Caco-2 (cell line): ENCODE data around the gene RPL39L. TPM values are rescaled to one million over a fixed set of nuclear protein-coding genes. Genes with fewer than 3 reads are reported as not detected.

ENCODE experiments used
- BruUV-seq: library from RNA; stranded (reverse); fragments of 400-500 nt; replicated peaks from 2 replicates; lab custom pipeline; 2021; lab: Mats Ljungman, UMichigan
- CTCF ChIA-PET: fragments of 300-600 bp; sonication (Branson Sonifier 250); formaldehyde crosslinking; loops from one replicate; lab custom pipeline; 2022; ENCODE audit warnings: antibody characterized with exemption; lab: Charles Lee
- POLR2A ChIA-PET: fragments of 300-600 bp; sonication (Branson Sonifier 250); formaldehyde crosslinking; loops from one replicate; lab custom pipeline; 2022; ENCODE audit warnings: antibody characterized with exemption; lab: Charles Lee
- DNase-seq, 2 experiments: peaks; one replicate each; pipeline versions ENCODE4 v3.0.0 to v3.0.0-alpha.2; 2020 to 2022
- H3K27me3 ChIP-seq: replicated peaks from 2 replicates; pipeline ENCODE4 v1.6.0; 2011; ENCODE audit warnings: low read length; ENCODE audit not compliant: control insufficient read depth, insufficient read depth
- H3K36me3 ChIP-seq: 2 replicates; pipeline ENCODE4 v1.5.1; 2011; ENCODE audit warnings: low read length; ENCODE audit not compliant: control insufficient read depth, insufficient read depth
- H3K4me1 ChIP-seq: fragments of 250-450 bp; sonication (Bioruptor Pico); 2 replicates; pipeline ENCODE4 v1.5.1; 2020; ENCODE audit warnings: mild to moderate bottlenecking
- H3K4me3 ChIP-seq: 2 replicates; pipeline ENCODE4 v1.5.1; 2011; ENCODE audit warnings: low read depth, mild to moderate bottlenecking, control low read depth, low read length
- H3K9me3 ChIP-seq: fragments of 250-450 bp; sonication (Bioruptor Pico); 2 replicates; pipeline ENCODE4 v1.5.1; 2020; ENCODE audit warnings: mild to moderate bottlenecking, moderate library complexity
- H3K27ac Mint-ChIP-seq: one replicate; pipeline ENCODE4 v1.8.0; 2022; ENCODE audit warnings: mixed read lengths; ENCODE audit not compliant: unreplicated experiment
- H3K27me3 Mint-ChIP-seq: one replicate; pipeline ENCODE4 v1.8.0; 2022; ENCODE audit warnings: mixed read lengths; ENCODE audit not compliant: insufficient read depth, unreplicated experiment
- H3K36me3 Mint-ChIP-seq: one replicate; pipeline ENCODE4 v1.8.0; 2022; ENCODE audit warnings: mild to moderate bottlenecking, mixed read lengths; ENCODE audit not compliant: insufficient read depth, unreplicated experiment
- H3K4me1 Mint-ChIP-seq: one replicate; pipeline ENCODE4 v1.8.0; 2022; ENCODE audit warnings: low read depth, mixed read lengths; ENCODE audit not compliant: unreplicated experiment
- H3K4me3 Mint-ChIP-seq: one replicate; pipeline ENCODE4 v1.8.0; 2022; ENCODE audit warnings: mild to moderate bottlenecking, moderate library complexity, mixed read lengths; ENCODE audit not compliant: unreplicated experiment
- H3K9me3 Mint-ChIP-seq: one replicate; pipeline ENCODE4 v1.8.0; 2022; ENCODE audit warnings: mixed read lengths; ENCODE audit not compliant: unreplicated experiment
- intact Hi-C: fragments of 100-400 bp; cut with micrococcal nuclease; formaldehyde crosslinking; loops from one replicate; pipeline ENCODE4 v1.10.0; 2022; ENCODE audit not compliant: unreplicated experiment
- total RNA-seq: library from RNA; stranded (reverse); gene quantifications from 2 replicates; pipeline ENCODE4 v1.2.3, GENCODE V29; 2022
- TF ChIP-seq, protein P1 (sequence below), 2 experiments: fragments of 200-600 bp in 1 of 2; IDR thresholded peaks; 1 replicate in 1 of 2; 2 replicates in 1 of 2; pipeline versions ENCODE4 v1.5.1 to v1.8.0; 2011 to 2022; ENCODE audit warnings: antibody characterized with exemption in 1 of 2, control low read depth in 1 of 2, inconsistent platforms in 1 of 2, low read depth in 1 of 2, low read length in 1 of 2, mild to moderate bottlenecking in 1 of 2, moderate library complexity in 1 of 2; ENCODE audit not compliant: insufficient read depth in 1 of 2, severe bottlenecking in 1 of 2, unreplicated experiment in 1 of 2

RPL39L gene
- total RNA-seq, 1 experiment from 2014 or later, result 1.8 TPM

DNA sequence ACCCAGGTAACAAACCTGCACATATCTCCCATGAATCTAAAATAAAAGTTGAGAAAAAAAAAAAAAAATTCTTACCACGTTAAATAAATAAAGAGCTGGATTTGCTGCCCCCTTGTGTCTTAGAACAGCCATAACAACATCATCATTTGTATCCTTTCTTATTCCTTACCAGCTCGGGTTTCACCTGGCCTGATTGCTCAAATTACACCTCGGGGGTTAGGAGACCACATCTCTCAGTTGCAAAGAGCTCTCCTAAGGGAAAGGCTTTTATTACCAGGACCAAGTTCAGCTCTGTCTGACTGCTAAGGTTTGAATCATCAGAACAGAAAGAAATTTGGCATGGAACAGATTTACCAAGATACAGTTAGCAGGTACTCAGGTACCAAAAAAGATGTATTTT is 25.8 kb upstream of the RPL39L start:
- H3K27ac Mint-ChIP-seq, result no peak overlapping the region
- H3K9me3 Mint-ChIP-seq, result peaks cover 20% of the 10 kb centered on the region
- no peaks in the 10 kb centered on the region for H3K36me3 Mint-ChIP-seq
- BruUV-seq, result no TSS peak
- peak in 1 of 2 experiments; percentile 62 for DNase-seq
- 0 out of 2 replicates have a peak, but pooled peaks cover 1% of the 10 kb centered on the region for H3K9me3 ChIP-seq
- no peaks in the 10 kb centered on the region for H3K27me3 ChIP-seq
- CTCF ChIA-PET, result interaction anchor here (0.6 to 1.5 kb wide), 19 partner anchors 9 to 344 kb away, joined by 3 to 37 read pairs (median 5); partner anchors contain the start of genes ADIPOQ and RPL39L
- no peaks in the 10 kb centered on the region for H3K4me1 Mint-ChIP-seq
- no peak overlapping the region for H3K4me3 ChIP-seq
- no peaks in the 10 kb centered on the region for H3K4me1 ChIP-seq
- intact Hi-C loops, result loop anchor here (1.0 to 10.0 kb wide), 3 partner anchors 52 to 316 kb away; no protein-coding TSS in a partner anchor
- H3K36me3 ChIP-seq, result no peaks in the 10 kb centered on the region
- peaks cover 5% of the 10 kb centered on the region for H3K27me3 Mint-ChIP-seq
- TF ChIP-seq, protein P1, sequence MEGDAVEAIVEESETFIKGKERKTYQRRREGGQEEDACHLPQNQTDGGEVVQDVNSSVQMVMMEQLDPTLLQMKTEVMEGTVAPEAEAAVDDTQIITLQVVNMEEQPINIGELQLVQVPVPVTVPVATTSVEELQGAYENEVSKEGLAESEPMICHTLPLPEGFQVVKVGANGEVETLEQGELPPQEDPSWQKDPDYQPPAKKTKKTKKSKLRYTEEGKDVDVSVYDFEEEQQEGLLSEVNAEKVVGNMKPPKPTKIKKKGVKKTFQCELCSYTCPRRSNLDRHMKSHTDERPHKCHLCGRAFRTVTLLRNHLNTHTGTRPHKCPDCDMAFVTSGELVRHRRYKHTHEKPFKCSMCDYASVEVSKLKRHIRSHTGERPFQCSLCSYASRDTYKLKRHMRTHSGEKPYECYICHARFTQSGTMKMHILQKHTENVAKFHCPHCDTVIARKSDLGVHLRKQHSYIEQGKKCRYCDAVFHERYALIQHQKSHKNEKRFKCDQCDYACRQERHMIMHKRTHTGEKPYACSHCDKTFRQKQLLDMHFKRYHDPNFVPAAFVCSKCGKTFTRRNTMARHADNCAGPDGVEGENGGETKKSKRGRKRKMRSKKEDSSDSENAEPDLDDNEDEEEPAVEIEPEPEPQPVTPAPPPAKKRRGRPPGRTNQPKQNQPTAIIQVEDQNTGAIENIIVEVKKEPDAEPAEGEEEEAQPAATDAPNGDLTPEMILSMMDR (IDR thresholded peaks at IDR 0.05; ENCODE audit: insufficient read depth in 1 of 2, low read depth in 1 of 2, low read length in 1 of 2, severe bottlenecking in 1 of 2, unreplicated experiment in 1 of 2), result peak; percentile 57 to 69
- POLR2A ChIA-PET, result interaction anchor here (0.6 to 1.4 kb wide), 2 partner anchors 316 to 383 kb away, joined by 4 to 5 read pairs; no protein-coding TSS in a partner anchor
- no peak overlapping the region for H3K4me3 Mint-ChIP-seq

DNA sequence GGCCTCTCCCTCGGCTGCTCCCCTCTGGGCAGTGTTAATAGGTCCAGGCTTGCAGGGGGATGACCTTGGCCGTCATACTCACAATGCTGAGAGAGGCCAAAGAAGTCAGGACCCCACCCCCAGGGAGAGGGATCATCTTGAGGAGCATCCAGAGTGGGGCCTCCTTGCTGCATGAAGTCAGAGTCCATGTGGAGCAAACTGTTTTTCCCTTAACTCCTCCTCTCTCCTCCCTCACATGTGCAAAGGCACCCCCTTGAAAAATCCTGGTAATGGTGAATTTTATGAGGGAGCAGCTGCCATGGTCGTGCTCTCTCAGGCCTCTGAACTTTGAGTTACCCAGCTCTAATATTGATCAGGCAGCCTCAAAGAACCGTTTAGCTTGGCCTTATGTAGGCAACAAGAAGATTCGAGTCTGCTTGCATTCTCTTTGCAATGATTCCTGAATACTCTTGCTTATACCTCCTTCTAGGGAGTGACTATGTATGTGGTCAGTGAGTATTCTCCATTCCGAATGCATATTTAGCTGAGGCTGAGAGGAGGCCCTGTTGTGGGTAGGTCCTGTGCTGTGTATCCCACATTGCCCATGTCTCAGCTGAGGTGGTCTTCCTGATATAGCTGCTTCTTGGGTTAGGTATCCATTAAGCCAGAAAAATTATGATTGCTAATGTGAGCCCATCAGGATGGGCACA is 23.1 kb upstream of the RPL39L start:
- peaks cover 32% of the 10 kb centered on the region for H3K9me3 Mint-ChIP-seq
- H3K36me3 ChIP-seq, result no peaks in the 10 kb centered on the region
- H3K27me3 Mint-ChIP-seq, result peaks cover 5% of the 10 kb centered on the region
- no peak for DNase-seq
- POLR2A ChIA-PET, result no interaction called here
- no peak overlapping the region for H3K4me3 Mint-ChIP-seq
- H3K27me3 ChIP-seq, result no peaks in the 10 kb centered on the region
- intact Hi-C loops, result loop anchor here (10.0 kb wide), 1 partner anchor 178 kb away; no protein-coding TSS in a partner anchor
- H3K27ac Mint-ChIP-seq, result no peak overlapping the region
- CTCF ChIA-PET, result no interaction called here
- H3K4me1 ChIP-seq, result no peaks in the 10 kb centered on the region
- no peaks in the 10 kb centered on the region for H3K4me1 Mint-ChIP-seq
- TF ChIP-seq, protein P1 (IDR thresholded peaks at IDR 0.05; ENCODE audit: insufficient read depth in 1 of 2, low read depth in 1 of 2, low read length in 1 of 2, severe bottlenecking in 1 of 2, unreplicated experiment in 1 of 2), result no peak
- BruUV-seq, result no TSS peak
- H3K36me3 Mint-ChIP-seq, result no peaks in the 10 kb centered on the region
- 0 out of 2 replicates have a peak, but pooled peaks cover 9% of the 10 kb centered on the region for H3K9me3 ChIP-seq
- H3K4me3 ChIP-seq, result no peak overlapping the region

DNA sequence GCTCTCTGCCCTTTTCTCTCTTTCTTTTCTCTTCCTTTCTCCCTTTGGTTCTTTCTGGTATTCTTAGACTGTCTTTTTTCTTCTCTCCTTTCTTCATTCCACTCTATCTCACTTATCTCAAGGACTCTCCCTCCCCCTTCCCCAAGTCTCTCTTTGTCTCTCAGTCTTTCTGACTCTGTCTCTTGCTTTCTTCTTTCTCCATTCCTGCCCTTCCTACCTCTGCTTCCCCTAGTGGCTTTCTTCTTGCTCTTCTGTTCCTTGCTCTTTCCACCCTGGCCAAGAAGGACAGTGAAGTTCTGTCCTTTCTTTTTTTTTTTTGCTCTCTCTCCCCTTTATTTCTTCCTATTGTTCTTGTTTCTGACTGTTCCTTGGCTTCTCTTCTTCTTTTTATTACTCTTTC is 22.3 kb upstream of the RPL39L start:
- TF ChIP-seq, protein P1 (IDR thresholded peaks at IDR 0.05; ENCODE audit: insufficient read depth in 1 of 2, low read depth in 1 of 2, low read length in 1 of 2, severe bottlenecking in 1 of 2, unreplicated experiment in 1 of 2), result no peak

More for the DNA sequence above, 22.3 kb upstream of the RPL39L start:
- Mint-ChIP-seq H3K36me3 (no peaks in the 10 kb centered on the region), H3K27ac (no peak overlapping the region), H3K27me3 (peaks cover 5% of the 10 kb centered on the region), H3K4me1 (no peaks in the 10 kb centered on the region), H3K9me3 (peaks cover 32% of the 10 kb centered on the region), H3K4me3 (no peak overlapping the region)
- POLR2A ChIA-PET, result no interaction called here
- no peaks in the 10 kb centered on the region for H3K36me3 ChIP-seq
- no peak for DNase-seq
- H3K27me3 ChIP-seq, result no peaks in the 10 kb centered on the region
- H3K9me3 ChIP-seq, result 0 out of 2 replicates have a peak, but pooled peaks cover 9% of the 10 kb centered on the region
- H3K4me1 ChIP-seq, result no peaks in the 10 kb centered on the region
- intact Hi-C loops, result loop anchor here (10.0 kb wide), 1 partner anchor 177 kb away; no protein-coding TSS in a partner anchor
- H3K4me3 ChIP-seq, result no peak overlapping the region
- CTCF ChIA-PET, result no interaction called here
- no TSS peak for BruUV-seq
